HCT116 (cell line): Measurements from ENCODE around the gene RIC8A.

Experiments used
- EGR1 ChIP-seq: IDR thresholded peaks from 2 replicates; pipeline ENCODE4 v1.6.1; 2012; ENCODE audit warnings: low read depth
- EZH2phosphoT487 ChIP-seq: fragments of 200-600 bp; IDR thresholded peaks from 2 replicates; pipeline ENCODE4 v1.6.1; 2018; ENCODE audit warnings: antibody characterized with exemption, borderline replicate concordance
- POLR2A ChIP-seq: IDR thresholded peaks from 2 replicates; pipeline ENCODE4 v1.7.0; 2011; ENCODE audit warnings: borderline replicate concordance; ENCODE audit not compliant: insufficient read depth, insufficient read length; ENCODE audit errors: extremely low read depth
- POLR2AphosphoS5 ChIP-seq: IDR thresholded peaks from 2 replicates; pipeline ENCODE4 v1.6.1; 2011; ENCODE audit warnings: mild to moderate bottlenecking, low read depth, low read length, moderate library complexity
- RAD21 ChIP-seq: IDR thresholded peaks from 2 replicates; pipeline ENCODE4 v1.6.1; 2012; ENCODE audit warnings: low read depth, mild to moderate bottlenecking
- SP1 ChIP-seq: IDR thresholded peaks from 2 replicates; pipeline ENCODE4 v1.6.1; 2012; ENCODE audit warnings: low read depth
- TF ChIP-seq, protein P1 (sequence below), 3 experiments: fragments of 200-600 bp in 1 of 3; sonication (generic) in 1 of 3; IDR thresholded peaks in 2 of 3; conservative IDR thresholded peaks in 1 of 3; 2 replicates each; pipeline ENCODE4 v1.5.1; 2012 to 2017; ENCODE audit warnings: low read depth in 2 of 3, low read length in 2 of 3, antibody characterized with exemption in 1 of 3, borderline replicate concordance in 1 of 3, control low read depth in 1 of 3, mild to moderate bottlenecking in 1 of 3, mixed read lengths in 1 of 3, mixed run types in 1 of 3, moderate library complexity in 1 of 3; ENCODE audit not compliant: insufficient read depth in 1 of 3
- TF ChIP-seq, protein P2 (sequence below): IDR thresholded peaks from 2 replicates; pipeline ENCODE4 v1.6.1; 2012
- TF ChIP-seq, protein P3 (sequence below): IDR thresholded peaks from 2 replicates; pipeline ENCODE4 v1.6.1; 2011; ENCODE audit warnings: mild to moderate bottlenecking, low read length, moderate library complexity; ENCODE audit not compliant: insufficient replicate concordance; ENCODE audit errors: extremely low read depth
- TF ChIP-seq, protein P4 (sequence below): IDR thresholded peaks from 2 replicates; pipeline ENCODE4 v1.6.1; 2012

DNA sequence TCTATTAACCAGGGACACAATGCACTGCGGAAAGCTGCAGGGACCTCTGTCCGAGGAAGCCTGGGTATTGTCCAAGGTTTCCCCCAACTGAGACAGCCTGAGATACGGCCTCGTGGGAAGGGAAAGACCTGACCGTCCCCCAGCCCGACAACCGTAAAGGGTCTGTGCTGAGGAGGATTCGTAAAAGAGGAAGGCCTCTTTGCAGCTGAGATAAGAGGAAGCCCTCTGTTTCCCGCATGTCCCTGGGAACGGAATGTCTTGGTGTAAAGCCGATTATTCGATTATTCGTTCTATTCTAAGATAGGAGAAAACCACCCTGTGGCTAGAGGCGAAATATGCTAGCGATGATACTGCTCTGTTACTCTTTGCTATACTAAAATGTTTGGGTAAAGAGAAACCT is 5.5 kb upstream of the RIC8A start:
- TF ChIP-seq, protein P1, sequence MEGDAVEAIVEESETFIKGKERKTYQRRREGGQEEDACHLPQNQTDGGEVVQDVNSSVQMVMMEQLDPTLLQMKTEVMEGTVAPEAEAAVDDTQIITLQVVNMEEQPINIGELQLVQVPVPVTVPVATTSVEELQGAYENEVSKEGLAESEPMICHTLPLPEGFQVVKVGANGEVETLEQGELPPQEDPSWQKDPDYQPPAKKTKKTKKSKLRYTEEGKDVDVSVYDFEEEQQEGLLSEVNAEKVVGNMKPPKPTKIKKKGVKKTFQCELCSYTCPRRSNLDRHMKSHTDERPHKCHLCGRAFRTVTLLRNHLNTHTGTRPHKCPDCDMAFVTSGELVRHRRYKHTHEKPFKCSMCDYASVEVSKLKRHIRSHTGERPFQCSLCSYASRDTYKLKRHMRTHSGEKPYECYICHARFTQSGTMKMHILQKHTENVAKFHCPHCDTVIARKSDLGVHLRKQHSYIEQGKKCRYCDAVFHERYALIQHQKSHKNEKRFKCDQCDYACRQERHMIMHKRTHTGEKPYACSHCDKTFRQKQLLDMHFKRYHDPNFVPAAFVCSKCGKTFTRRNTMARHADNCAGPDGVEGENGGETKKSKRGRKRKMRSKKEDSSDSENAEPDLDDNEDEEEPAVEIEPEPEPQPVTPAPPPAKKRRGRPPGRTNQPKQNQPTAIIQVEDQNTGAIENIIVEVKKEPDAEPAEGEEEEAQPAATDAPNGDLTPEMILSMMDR (IDR thresholded peaks at IDR 0.05 in 2 of 3, conservative IDR thresholded peaks at IDR 0.05 in 1 of 3; ENCODE audit: borderline replicate concordance in 1 of 3, insufficient read depth in 1 of 3, low read depth in 2 of 3, low read length in 2 of 3) = no peak
- TF ChIP-seq, protein P2, sequence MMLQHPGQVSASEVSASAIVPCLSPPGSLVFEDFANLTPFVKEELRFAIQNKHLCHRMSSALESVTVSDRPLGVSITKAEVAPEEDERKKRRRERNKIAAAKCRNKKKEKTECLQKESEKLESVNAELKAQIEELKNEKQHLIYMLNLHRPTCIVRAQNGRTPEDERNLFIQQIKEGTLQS = no peak
- TF ChIP-seq EGR1 (no peak), EZH2phosphoT487 (no peak), POLR2A (no peak), POLR2AphosphoS5 (no peak), RAD21 (no peak), SP1 (no peak)
- TF ChIP-seq, protein P3, sequence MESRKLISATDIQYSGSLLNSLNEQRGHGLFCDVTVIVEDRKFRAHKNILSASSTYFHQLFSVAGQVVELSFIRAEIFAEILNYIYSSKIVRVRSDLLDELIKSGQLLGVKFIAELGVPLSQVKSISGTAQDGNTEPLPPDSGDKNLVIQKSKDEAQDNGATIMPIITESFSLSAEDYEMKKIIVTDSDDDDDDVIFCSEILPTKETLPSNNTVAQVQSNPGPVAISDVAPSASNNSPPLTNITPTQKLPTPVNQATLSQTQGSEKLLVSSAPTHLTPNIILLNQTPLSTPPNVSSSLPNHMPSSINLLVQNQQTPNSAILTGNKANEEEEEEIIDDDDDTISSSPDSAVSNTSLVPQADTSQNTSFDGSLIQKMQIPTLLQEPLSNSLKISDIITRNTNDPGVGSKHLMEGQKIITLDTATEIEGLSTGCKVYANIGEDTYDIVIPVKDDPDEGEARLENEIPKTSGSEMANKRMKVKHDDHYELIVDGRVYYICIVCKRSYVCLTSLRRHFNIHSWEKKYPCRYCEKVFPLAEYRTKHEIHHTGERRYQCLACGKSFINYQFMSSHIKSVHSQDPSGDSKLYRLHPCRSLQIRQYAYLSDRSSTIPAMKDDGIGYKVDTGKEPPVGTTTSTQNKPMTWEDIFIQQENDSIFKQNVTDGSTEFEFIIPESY = no peak
- TF ChIP-seq, protein P4, sequence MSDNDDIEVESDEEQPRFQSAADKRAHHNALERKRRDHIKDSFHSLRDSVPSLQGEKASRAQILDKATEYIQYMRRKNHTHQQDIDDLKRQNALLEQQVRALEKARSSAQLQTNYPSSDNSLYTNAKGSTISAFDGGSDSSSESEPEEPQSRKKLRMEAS = no peak
